ENCODE measurements around the gene ERG28. TPM values are rescaled to one million over a fixed set of nuclear protein-coding genes. Genes with fewer than 3 reads are reported as not detected.

ERG28 gene
- total and polyA plus RNA-seq, 4 donors = 17.1 to 43.5 (median 29.2) TPM

DNA sequence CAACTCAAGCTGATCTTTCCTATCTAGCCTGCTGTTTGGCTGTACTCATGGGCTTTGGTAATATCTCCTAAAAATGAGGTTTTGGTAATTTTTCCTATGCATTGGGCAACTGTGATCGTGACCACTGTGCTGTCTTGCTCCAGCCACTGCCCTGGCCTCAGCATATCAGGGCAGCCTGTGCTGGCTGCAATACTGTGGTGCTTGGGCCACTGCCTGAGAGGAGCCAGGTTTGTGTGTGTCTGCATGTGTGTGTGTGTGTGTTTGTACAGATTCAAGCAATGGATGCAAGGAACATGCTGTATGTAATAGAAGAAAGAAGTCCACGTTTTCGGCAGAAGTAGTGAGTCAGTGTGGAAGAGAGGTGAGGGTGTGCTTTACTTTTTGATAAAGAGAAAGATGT, 13.0 kb downstream of the ERG28 start:
- H3K27ac ChIP-seq (ENCODE audit: low read depth in 1 of 2, low read length in 2 of 2) = peak overlapping the region; percentile 79 to 82

DNA sequence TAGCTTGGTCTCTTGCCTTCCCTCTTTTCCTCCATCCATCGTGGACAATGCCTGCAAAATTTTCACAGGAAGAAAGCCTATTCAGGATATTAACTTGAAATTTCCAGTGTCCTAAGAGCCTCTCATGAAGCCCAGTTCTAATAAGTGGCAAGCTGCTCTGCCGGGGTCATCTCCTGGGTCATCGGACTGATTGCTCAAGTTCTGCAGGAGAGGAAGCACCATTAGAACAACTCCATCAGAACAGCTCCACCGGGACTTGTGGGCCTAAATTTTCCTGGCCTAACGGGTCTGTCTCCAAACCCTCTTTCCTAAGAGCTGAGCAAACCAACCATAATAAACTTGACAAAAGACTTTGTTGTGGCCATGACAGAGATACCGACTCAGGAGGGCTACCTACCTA, 13.9 kb downstream of the ERG28 start:
- WGBS = 46% methylated on average over 6 of the region's 6 CpGs
- Histone ChIP-seq H3K9ac (ENCODE audit: low read depth in 1 of 2, low read length in 2 of 2) (no peak overlapping the region), H3K27me3 (ENCODE audit: control insufficient read depth in 4 of 4, insufficient read depth in 4 of 4, low read length in 3 of 4) (no peaks in the 10 kb centered on the region), H3K4me1 (ENCODE audit: control insufficient read depth in 4 of 4, insufficient read depth in 4 of 4, low read length in 3 of 4) (peaks cover 16 to 56% (median 42%) of the 10 kb centered on the region in 4 donors), H3K4me3 (ENCODE audit: low read depth in 1 of 3, low read length in 3 of 3) (no peak overlapping the region), H3K27ac (ENCODE audit: low read depth in 1 of 2, low read length in 2 of 2) (peak overlapping the region; percentile 79 to 82), H3K9me3 (ENCODE audit: control insufficient read depth in 4 of 4, low read length in 3 of 4) (no peaks in the 10 kb centered on the region), H3K36me3 (ENCODE audit: control insufficient read depth in 4 of 4, insufficient read depth in 3 of 4, low read depth in 1 of 4, low read length in 3 of 4) (peaks cover 1 to 16% (median 7%) of the 10 kb centered on the region in 4 donors)
- no peak for DNase-seq (ENCODE audit: low spot score)
- TF ChIP-seq YY1 (IDR thresholded peaks at IDR 0.05) = no peak
- TF ChIP-seq, protein P1, sequence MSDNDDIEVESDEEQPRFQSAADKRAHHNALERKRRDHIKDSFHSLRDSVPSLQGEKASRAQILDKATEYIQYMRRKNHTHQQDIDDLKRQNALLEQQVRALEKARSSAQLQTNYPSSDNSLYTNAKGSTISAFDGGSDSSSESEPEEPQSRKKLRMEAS (IDR thresholded peaks at IDR 0.05) = no peak
- peak; percentile 29 for TF ChIP-seq NR2F2 (IDR thresholded peaks at IDR 0.05)
- TF ChIP-seq TAF1 (conservative IDR thresholded peaks at IDR 0.05) = no peak
- TF ChIP-seq, protein P2, sequence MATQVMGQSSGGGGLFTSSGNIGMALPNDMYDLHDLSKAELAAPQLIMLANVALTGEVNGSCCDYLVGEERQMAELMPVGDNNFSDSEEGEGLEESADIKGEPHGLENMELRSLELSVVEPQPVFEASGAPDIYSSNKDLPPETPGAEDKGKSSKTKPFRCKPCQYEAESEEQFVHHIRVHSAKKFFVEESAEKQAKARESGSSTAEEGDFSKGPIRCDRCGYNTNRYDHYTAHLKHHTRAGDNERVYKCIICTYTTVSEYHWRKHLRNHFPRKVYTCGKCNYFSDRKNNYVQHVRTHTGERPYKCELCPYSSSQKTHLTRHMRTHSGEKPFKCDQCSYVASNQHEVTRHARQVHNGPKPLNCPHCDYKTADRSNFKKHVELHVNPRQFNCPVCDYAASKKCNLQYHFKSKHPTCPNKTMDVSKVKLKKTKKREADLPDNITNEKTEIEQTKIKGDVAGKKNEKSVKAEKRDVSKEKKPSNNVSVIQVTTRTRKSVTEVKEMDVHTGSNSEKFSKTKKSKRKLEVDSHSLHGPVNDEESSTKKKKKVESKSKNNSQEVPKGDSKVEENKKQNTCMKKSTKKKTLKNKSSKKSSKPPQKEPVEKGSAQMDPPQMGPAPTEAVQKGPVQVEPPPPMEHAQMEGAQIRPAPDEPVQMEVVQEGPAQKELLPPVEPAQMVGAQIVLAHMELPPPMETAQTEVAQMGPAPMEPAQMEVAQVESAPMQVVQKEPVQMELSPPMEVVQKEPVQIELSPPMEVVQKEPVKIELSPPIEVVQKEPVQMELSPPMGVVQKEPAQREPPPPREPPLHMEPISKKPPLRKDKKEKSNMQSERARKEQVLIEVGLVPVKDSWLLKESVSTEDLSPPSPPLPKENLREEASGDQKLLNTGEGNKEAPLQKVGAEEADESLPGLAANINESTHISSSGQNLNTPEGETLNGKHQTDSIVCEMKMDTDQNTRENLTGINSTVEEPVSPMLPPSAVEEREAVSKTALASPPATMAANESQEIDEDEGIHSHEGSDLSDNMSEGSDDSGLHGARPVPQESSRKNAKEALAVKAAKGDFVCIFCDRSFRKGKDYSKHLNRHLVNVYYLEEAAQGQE (IDR thresholded peaks at IDR 0.05) = no peak
- no peak for TF ChIP-seq JUND (IDR thresholded peaks at IDR 0.05)
- no peak for TF ChIP-seq FOXA1 (IDR thresholded peaks at IDR 0.05)
- TF ChIP-seq, protein P3, sequence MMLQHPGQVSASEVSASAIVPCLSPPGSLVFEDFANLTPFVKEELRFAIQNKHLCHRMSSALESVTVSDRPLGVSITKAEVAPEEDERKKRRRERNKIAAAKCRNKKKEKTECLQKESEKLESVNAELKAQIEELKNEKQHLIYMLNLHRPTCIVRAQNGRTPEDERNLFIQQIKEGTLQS (IDR thresholded peaks at IDR 0.05) = no peak
- TF ChIP-seq RXRA (IDR thresholded peaks at IDR 0.05) = peak; percentile 63 to 77
- peak; percentile 41 to 62 for TF ChIP-seq HNF4A (conservative IDR thresholded peaks at IDR 0.05)
- no peak for TF ChIP-seq EGR1 (IDR thresholded peaks at IDR 0.05; ENCODE audit: low read depth in 2 of 2)
- TF ChIP-seq HNF4G (IDR thresholded peaks at IDR 0.05) = no peak
- TF ChIP-seq FOXA2 (IDR thresholded peaks at IDR 0.05) = no peak
- TF ChIP-seq GABPA (IDR thresholded peaks at IDR 0.05 in 1 of 2, conservative IDR thresholded peaks at IDR 0.05 in 1 of 2) = no peak
- peak in 1 of 2 donors; percentile 30 for TF ChIP-seq RAD21 (IDR thresholded peaks at IDR 0.05)
- peak; percentile 45 for TF ChIP-seq SP1 (IDR thresholded peaks at IDR 0.05)
- TF ChIP-seq CTCF (IDR thresholded peaks at IDR 0.05; ENCODE audit: low read depth, low read length, missing input control) = no peak
- TF ChIP-seq, protein P4, sequence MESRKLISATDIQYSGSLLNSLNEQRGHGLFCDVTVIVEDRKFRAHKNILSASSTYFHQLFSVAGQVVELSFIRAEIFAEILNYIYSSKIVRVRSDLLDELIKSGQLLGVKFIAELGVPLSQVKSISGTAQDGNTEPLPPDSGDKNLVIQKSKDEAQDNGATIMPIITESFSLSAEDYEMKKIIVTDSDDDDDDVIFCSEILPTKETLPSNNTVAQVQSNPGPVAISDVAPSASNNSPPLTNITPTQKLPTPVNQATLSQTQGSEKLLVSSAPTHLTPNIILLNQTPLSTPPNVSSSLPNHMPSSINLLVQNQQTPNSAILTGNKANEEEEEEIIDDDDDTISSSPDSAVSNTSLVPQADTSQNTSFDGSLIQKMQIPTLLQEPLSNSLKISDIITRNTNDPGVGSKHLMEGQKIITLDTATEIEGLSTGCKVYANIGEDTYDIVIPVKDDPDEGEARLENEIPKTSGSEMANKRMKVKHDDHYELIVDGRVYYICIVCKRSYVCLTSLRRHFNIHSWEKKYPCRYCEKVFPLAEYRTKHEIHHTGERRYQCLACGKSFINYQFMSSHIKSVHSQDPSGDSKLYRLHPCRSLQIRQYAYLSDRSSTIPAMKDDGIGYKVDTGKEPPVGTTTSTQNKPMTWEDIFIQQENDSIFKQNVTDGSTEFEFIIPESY (IDR thresholded peaks at IDR 0.05) = no peak

More for the DNA sequence above, 13.0 kb downstream of the ERG28 start:
- Histone ChIP-seq H3K9ac (ENCODE audit: low read depth in 1 of 2, low read length in 2 of 2) (peak overlapping the region in 1 of 2 donors; percentile 52), H3K4me1 (ENCODE audit: control insufficient read depth in 4 of 4, insufficient read depth in 4 of 4, low read length in 3 of 4) (peaks cover 16 to 61% (median 46%) of the 10 kb centered on the region in 4 donors), H3K4me3 (ENCODE audit: low read depth in 1 of 3, low read length in 3 of 3) (no peak overlapping the region), H3K36me3 (ENCODE audit: control insufficient read depth in 4 of 4, insufficient read depth in 3 of 4, low read depth in 1 of 4, low read length in 3 of 4) (peaks cover 1 to 14% (median 9%) of the 10 kb centered on the region in 4 donors), H3K27me3 (ENCODE audit: control insufficient read depth in 4 of 4, insufficient read depth in 4 of 4, low read length in 3 of 4) (no peaks in the 10 kb centered on the region), H3K9me3 (ENCODE audit: control insufficient read depth in 4 of 4, low read length in 3 of 4) (no peaks in the 10 kb centered on the region)
- TF ChIP-seq RAD21 (IDR thresholded peaks at IDR 0.05) = peak in 1 of 2 donors; percentile 14
- TF ChIP-seq FOXA2 (IDR thresholded peaks at IDR 0.05) = peak; percentile 5
- peak; percentile 53 to 72 for TF ChIP-seq HNF4A (conservative IDR thresholded peaks at IDR 0.05)
- TF ChIP-seq SP1 (IDR thresholded peaks at IDR 0.05) = peak; percentile 69
- peak in 1 of 2 donors; percentile 22 for TF ChIP-seq JUND (IDR thresholded peaks at IDR 0.05)
- peak in 1 of 2 donors; percentile 63 for TF ChIP-seq EGR1 (IDR thresholded peaks at IDR 0.05; ENCODE audit: low read depth in 2 of 2)
- TF ChIP-seq, protein P3 (IDR thresholded peaks at IDR 0.05) = no peak
- peak; percentile 47 to 78 for TF ChIP-seq RXRA (IDR thresholded peaks at IDR 0.05)
- TF ChIP-seq NR2F2 (IDR thresholded peaks at IDR 0.05) = no peak
- TF ChIP-seq GABPA (IDR thresholded peaks at IDR 0.05 in 1 of 2, conservative IDR thresholded peaks at IDR 0.05 in 1 of 2) = no peak
- TF ChIP-seq, protein P1 (IDR thresholded peaks at IDR 0.05) = peak; percentile 41
- WGBS = 41% methylated on average over 3 of the region's 3 CpGs
- DNase-seq (ENCODE audit: low spot score) = no peak

Data from liver (tissue), 9 donors.